NT2/D1 (cell line): ENCODE measurements around the gene CCDC137.

Experiments
- YY1 ChIP-seq: IDR thresholded peaks from 2 replicates; pipeline ENCODE4 v1.6.1; 2011; ENCODE audit not compliant: insufficient read length, insufficient read depth
- ZNF274 ChIP-seq: IDR thresholded peaks from 2 replicates; pipeline ENCODE4 v1.6.1; 2011; ENCODE audit warnings: mild to moderate bottlenecking, low read depth, low read length

- TF ChIP-seq ZNF274 (no peak), YY1 (no peak)
Measured at GRCh38 chr17:81676906-81677305, 10.4 kb downstream of the CCDC137 start.
